Inferior parietal cortex (tissue), 1 donor: Measurements from ENCODE around the gene PHEX.
A peak's percentile ranks its signal among the peaks of the same experiment; 100 is the strongest.
"Not testable (repeated sequence)": the region's sequence is repeated elsewhere in the genome, so short reads cannot be mapped to it uniquely, and the experiment has no call there.

Source experiments
- DNase-seq: peaks from one replicate; pipeline ENCODE4 v3.0.0-alpha.2; 2016; ENCODE audit errors: extremely low spot score

The PHEX gene

DNA sequence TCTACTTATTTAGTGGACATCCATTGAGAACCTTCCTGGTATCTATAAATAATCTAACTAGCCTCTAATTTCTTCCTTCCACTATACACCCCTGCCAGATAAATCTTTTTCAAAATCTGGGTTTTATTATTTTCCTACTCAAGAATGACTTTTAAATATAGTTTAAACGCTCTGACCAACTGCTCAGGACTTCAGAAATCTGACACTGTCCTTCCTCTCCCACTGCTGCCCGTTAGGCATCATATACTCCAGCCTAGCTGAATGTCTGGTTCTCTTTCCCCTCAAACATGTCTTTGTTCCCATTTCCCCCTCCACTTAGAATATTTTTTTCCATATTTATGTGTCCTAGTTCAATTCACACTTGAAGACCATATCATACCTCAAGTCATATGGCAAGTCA lies 205.4 kb downstream of the PHEX start:
- DNase-seq, result no peak

DNA sequence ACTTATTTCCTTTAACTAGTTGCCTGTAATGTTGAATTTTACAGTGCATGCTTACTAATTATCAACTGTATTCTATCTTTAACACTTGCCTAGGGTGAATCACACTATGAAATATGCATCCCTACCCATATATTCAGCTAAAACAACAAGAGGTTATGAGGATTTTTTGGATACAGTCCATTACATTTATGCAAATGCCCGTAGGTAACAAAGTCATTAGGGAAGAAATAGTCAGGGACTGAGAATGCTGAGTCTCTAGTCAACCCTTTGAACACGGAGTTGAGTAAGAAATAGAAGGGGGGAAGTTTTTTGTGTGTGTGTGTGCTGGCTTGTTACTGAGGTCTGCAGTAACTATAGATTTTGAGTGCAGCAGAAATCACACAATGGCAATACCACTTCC lies 214.5 kb downstream of the PHEX start:
- no peak for DNase-seq

GRCh38 chrX:22247169-22247568 lies 215.0 kb downstream of the PHEX start:
- DNase-seq, result no peak

GRCh38 chrX:22248401-22248800 lies 216.3 kb downstream of the PHEX start:
- no peak for DNase-seq

- DNase-seq, result no peak
These were observed 217.2 kb downstream of the PHEX start for GRCh38 chrX:22249371-22249770.

- no peak for DNase-seq
These were observed 236.6 kb downstream of the PHEX start for GRCh38 chrX:22268706-22269105.

DNA sequence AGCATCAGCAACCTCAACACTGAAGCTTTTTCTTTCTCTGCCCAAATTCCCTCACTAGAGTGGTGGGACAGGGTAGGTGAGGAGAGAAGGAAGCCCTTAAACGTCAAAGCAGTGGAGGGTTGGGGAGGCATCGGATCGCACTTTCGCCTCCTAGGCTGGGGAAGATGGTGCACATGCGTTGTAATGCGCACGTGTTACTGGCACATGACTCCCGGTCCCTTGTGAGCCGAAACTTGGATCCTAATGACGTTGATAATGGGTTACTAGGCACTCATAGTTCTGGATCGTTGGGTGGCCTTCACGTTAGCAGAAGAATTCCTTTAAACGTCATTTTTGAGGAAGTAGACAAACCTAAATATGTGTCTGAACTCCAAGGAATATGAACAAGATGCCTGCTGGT lies 240.5 kb downstream of the PHEX start, which contains the start of gene CBLL2:
CBLL2 (plus strand) TSS at position 301 of the 400 bp plus-strand sequence; CDS start at position 380, 79 bp downstream.
- no peak for DNase-seq

- DNase-seq, result no peak
These were observed 241.7 kb downstream of the PHEX start for GRCh38 chrX:22273714-22274317.

GRCh38 chrX:22276781-22277180 lies 244.7 kb downstream of the PHEX start:
- DNase-seq, result no peak

GRCh38 chrX:22278375-22278774 lies 246.2 kb downstream of the PHEX start:
- DNase-seq, result no peak

- DNase-seq, result not testable (repeated sequence)
These were observed 257.1 kb downstream of the PHEX start for GRCh38 chrX:22289209-22289608.

GRCh38 chrX:22296871-22297270 lies 264.7 kb downstream of the PHEX start:
- DNase-seq, result no peak

- DNase-seq, result peak; percentile 13
These were observed 268.0 kb downstream of the PHEX start for GRCh38 chrX:22300130-22300529.
